Measurements from ENCODE around the gene APOBEC2. TPM values are rescaled to one million over a fixed set of nuclear protein-coding genes. Genes with fewer than 3 reads are reported as not detected.

APOBEC2 gene
- total and polyA plus RNA-seq, 2 of the 4 experiments (the other 2 are of a cell fraction), result not detected

DNA sequence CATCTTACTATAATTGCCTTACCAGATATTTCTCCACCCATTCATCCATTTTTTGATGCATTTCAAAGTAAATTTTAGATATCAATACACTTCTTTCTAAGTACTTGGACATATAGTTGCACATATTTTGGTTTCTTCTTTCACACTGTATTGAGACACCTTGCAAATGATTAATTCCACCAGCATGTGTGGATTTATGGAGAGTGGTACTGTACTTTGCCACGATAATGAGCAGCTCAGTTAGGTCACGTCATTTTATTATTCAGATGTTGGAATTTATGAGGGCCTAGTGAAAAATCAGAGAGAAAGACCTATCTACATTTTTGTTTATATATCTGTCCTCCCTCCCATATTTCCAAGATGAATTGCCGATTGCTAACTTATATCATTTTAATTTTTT lies 25.1 kb downstream of the APOBEC2 start:
- DNase-seq, result no peak
- TF ChIP-seq, protein P1, sequence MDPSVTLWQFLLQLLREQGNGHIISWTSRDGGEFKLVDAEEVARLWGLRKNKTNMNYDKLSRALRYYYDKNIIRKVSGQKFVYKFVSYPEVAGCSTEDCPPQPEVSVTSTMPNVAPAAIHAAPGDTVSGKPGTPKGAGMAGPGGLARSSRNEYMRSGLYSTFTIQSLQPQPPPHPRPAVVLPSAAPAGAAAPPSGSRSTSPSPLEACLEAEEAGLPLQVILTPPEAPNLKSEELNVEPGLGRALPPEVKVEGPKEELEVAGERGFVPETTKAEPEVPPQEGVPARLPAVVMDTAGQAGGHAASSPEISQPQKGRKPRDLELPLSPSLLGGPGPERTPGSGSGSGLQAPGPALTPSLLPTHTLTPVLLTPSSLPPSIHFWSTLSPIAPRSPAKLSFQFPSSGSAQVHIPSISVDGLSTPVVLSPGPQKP (IDR thresholded peaks at IDR 0.05; ENCODE audit: borderline replicate concordance, low read depth, low read length), result no peak
- TF ChIP-seq CEBPB (IDR thresholded peaks at IDR 0.05; ENCODE audit: low read depth, low read length) (no peak), BHLHE40 (IDR thresholded peaks at IDR 0.05; ENCODE audit: low read depth, low read length) (no peak)
- ChIA-PET CTCF (interaction anchor here (1.2 kb wide), 1 partner anchor 9 kb away, joined by 3 read pairs; no protein-coding TSS in a partner anchor), POLR2A (ENCODE audit: unreplicated experiment) (no interaction called here)
- Histone ChIP-seq H3K27ac (ENCODE audit: insufficient read depth, low read length) (no peak overlapping the region), H2BK20ac (ENCODE audit: low read depth, low read length) (no peak overlapping the region), H4K20me1 (ENCODE audit: insufficient read depth, low read length) (peaks cover 10% of the 10 kb centered on the region; the same call in 1 of the 2 replicates), H3K4me2 (ENCODE audit: low read depth, low read length) (no peak overlapping the region), H2AK5ac (ENCODE audit: low read depth, low read length) (no peak overlapping the region), H2BK120ac (ENCODE audit: low read depth, low read length) (no peak overlapping the region), H3K9me1 (ENCODE audit: insufficient read depth, low read length) (peaks cover 6% of the 10 kb centered on the region), H2BK15ac (ENCODE audit: low read depth, low read length) (no peak overlapping the region), H2AK9ac (replicated peaks; ENCODE audit: low read depth, low read length, poor library complexity) (no peak overlapping the region), H3K18ac (ENCODE audit: low read depth, low read length) (no peak overlapping the region), H3K4me3 (ENCODE audit: insufficient read depth, low read depth, low read length) (no peak overlapping the region), H3K4ac (ENCODE audit: low read depth, low read length) (no peak overlapping the region), H2AFZ (replicated peaks; ENCODE audit: low read length, poor library complexity) (no peak overlapping the region), H3K27me3 (ENCODE audit: control insufficient read depth, insufficient read depth, low read length) (no peaks in the 10 kb centered on the region), H3K9me3 (ENCODE audit: control insufficient read depth, insufficient read depth, low read length) (no peaks in the 10 kb centered on the region), H2BK5ac (ENCODE audit: low read depth, low read length, poor library complexity, severe bottlenecking) (no peak overlapping the region), H3K56ac (ENCODE audit: extremely low read depth, insufficient read depth, low read length) (no peak overlapping the region), H3K23ac (ENCODE audit: low read depth, low read length) (no peak overlapping the region), H3K79me1 (ENCODE audit: low read depth in 1 of 2, low read length in 2 of 2) (peaks cover 29 to 36% of the 10 kb centered on the region in 2 experiments), H4K5ac (ENCODE audit: low read depth, low read length) (no peak overlapping the region), H3K14ac (replicated peaks; ENCODE audit: low read depth, low read length) (no peak overlapping the region), H4K8ac (ENCODE audit: low read depth in 2 of 2, low read length in 2 of 2) (no peak overlapping the region), H3K36me3 (ENCODE audit: control insufficient read depth, insufficient read depth, low read length) (peaks cover 9% of the 10 kb centered on the region), H3K4me1 (ENCODE audit: control insufficient read depth, insufficient read depth, low read length) (peaks cover 3% of the 10 kb centered on the region), H4K91ac (ENCODE audit: insufficient read depth, low read depth, low read length) (no peak overlapping the region), H3K9ac (ENCODE audit: low read depth, low read length) (no peak overlapping the region)
- no TSS peak for BruUV-seq (replicated peaks)
- no CpG with 5 or more reads among the region's 3 CpGs for WGBS, 2 experiments (ENCODE audit: extremely low coverage in 2 of 2, insufficient read length in 1 of 2)
- in situ Hi-C loops (cut with MboI; ENCODE audit: low sequenced_read_pairs), result no loop called here
- ATAC-seq (ENCODE audit: low read depth), result no peak
- intact Hi-C loops (cut with micrococcal nuclease), result no loop called here
- dilution Hi-C loops (cut with HindIII; ENCODE audit: low sequenced_read_pairs, unreplicated experiment), result no loop called here
